ENCODE measurements around the gene KCP.

KCP gene

GRCh38 chr7:128856001-128856718 is 54.3 kb downstream of the KCP start:
- no peak for TF ChIP-seq CTCF (conservative IDR thresholded peaks at IDR 0.05; ENCODE audit: low read depth, low read length)
- no peak for DNase-seq (ENCODE audit: low read depth)
- H3K4me3 ChIP-seq (ENCODE audit: low read depth, low read length): no peak overlapping the region

GRCh38 chr7:128855559-128855958 is 55.0 kb downstream of the KCP start:
- H3K4me3 ChIP-seq (ENCODE audit: low read depth, low read length): no peak overlapping the region
- no peak for DNase-seq (ENCODE audit: low read depth)
- TF ChIP-seq CTCF (conservative IDR thresholded peaks at IDR 0.05; ENCODE audit: low read depth, low read length): no peak

GRCh38 chr7:128854396-128854795 is 56.1 kb downstream of the KCP start:
- TF ChIP-seq CTCF (conservative IDR thresholded peaks at IDR 0.05; ENCODE audit: low read depth, low read length): no peak
- H3K4me3 ChIP-seq (ENCODE audit: low read depth, low read length): no peak overlapping the region
- DNase-seq (ENCODE audit: low read depth): no peak

- no peak overlapping the region for H3K4me3 ChIP-seq (ENCODE audit: low read depth, low read length)
- no peak for TF ChIP-seq CTCF (conservative IDR thresholded peaks at IDR 0.05; ENCODE audit: low read depth, low read length)
- DNase-seq (ENCODE audit: low read depth): no peak
These were observed 56.7 kb downstream of the KCP start for GRCh38 chr7:128853799-128854198.

GRCh38 chr7:128852537-128853254 is 57.8 kb downstream of the KCP start:
- no peak for TF ChIP-seq CTCF (conservative IDR thresholded peaks at IDR 0.05; ENCODE audit: low read depth, low read length)
- DNase-seq (ENCODE audit: low read depth): no peak
- H3K4me3 ChIP-seq (ENCODE audit: low read depth, low read length): no peak overlapping the region

- no peak for DNase-seq (ENCODE audit: low read depth)
- H3K4me3 ChIP-seq (ENCODE audit: low read depth, low read length): no peak overlapping the region
These were observed 60.6 kb downstream of the KCP start for GRCh38 chr7:128849804-128850490.

More at GRCh38 chr7:128849804-128850490, 60.6 kb downstream of the KCP start:
- TF ChIP-seq CTCF (conservative IDR thresholded peaks at IDR 0.05; ENCODE audit: low read depth, low read length): no peak

Measured in choroid plexus epithelial cell (primary cell).